ENCODE data around the gene MYO3A. TPM values are rescaled to one million over a fixed set of nuclear protein-coding genes. Genes with fewer than 3 reads are reported as not detected.
A peak's percentile ranks its signal among the peaks of the same experiment; 100 is the strongest.

The MYO3A gene
- total and polyA plus RNA-seq, 2 experiments from 2014 or later, result 3.0 to 10.7 TPM

- TF ChIP-seq ZNF462 (CRISPR knock-in tag; IDR thresholded peaks at IDR 0.05) (no peak), ETS1 (IDR thresholded peaks at IDR 0.05) (no peak), ZNF114 (CRISPR knock-in tag; IDR thresholded peaks at IDR 0.05) (no peak), POLR2AphosphoS5 (IDR thresholded peaks at IDR 0.05; ENCODE audit: low read depth) (no peak), JUNB (IDR thresholded peaks at IDR 0.05; ENCODE audit: unreplicated experiment) (no peak)
Observed at GRCh38 chr10:26169466-26169865, 235.4 kb downstream of the MYO3A start (continued).

GRCh38 chr10:26172131-26172530, 238.1 kb downstream of the MYO3A start:
- TF ChIP-seq CREB1 (CRISPR knock-in tag; IDR thresholded peaks at IDR 0.05; ENCODE audit: low read depth) (no peak), ZNF462 (CRISPR knock-in tag; IDR thresholded peaks at IDR 0.05) (peak; percentile 65; the same call in 1 of the 2 replicates), CTCF (conservative IDR thresholded peaks at IDR 0.05; ENCODE audit: low read depth in 2 of 2) (peak in 1 of 2 experiments; percentile 38; a peak in 2 of 4 replicates)
- no peaks in the 10 kb centered on the region for H3K36me3 ChIP-seq (ENCODE audit: insufficient read depth)
- peak; percentile 47 for DNase-seq (ENCODE audit: low spot score)

More at GRCh38 chr10:26172131-26172530, 238.1 kb downstream of the MYO3A start:
- no peaks in the 10 kb centered on the region for H3K79me2 ChIP-seq (replicated peaks; ENCODE audit: insufficient read depth)
- no peaks in the 10 kb centered on the region for H4K20me1 ChIP-seq (replicated peaks; ENCODE audit: insufficient read depth)
- no peak overlapping the region for H3K4me2 ChIP-seq
- H3K27me3 Mint-ChIP-seq (ENCODE audit: insufficient read depth, low read depth, poor library complexity), result peaks cover 2% of the 10 kb centered on the region
- H3K4me3 ChIP-seq, result no peak overlapping the region
- no peaks in the 10 kb centered on the region for H3K9me3 Mint-ChIP-seq
- no peaks in the 10 kb centered on the region for H3F3A ChIP-seq (replicated peaks; ENCODE audit: low read depth)
- H3K27ac Mint-ChIP-seq, result no peak overlapping the region
- no peak overlapping the region for H3K4me3 Mint-ChIP-seq
- H3K27me3 ChIP-seq (ENCODE audit: insufficient read depth), result no peaks in the 10 kb centered on the region
- H3K4me1 Mint-ChIP-seq, result peaks cover 28% of the 10 kb centered on the region
- no peak overlapping the region for H2AFZ ChIP-seq
- H3K9me2 ChIP-seq (ENCODE audit: insufficient read depth), result no peaks in the 10 kb centered on the region
- H3K36me3 Mint-ChIP-seq (ENCODE audit: low read depth), result no peaks in the 10 kb centered on the region
- peaks cover 14% of the 10 kb centered on the region; the same call in 1 of the 2 replicates for H3K4me1 ChIP-seq (ENCODE audit: insufficient read depth)
- no peak overlapping the region for H3K27ac ChIP-seq (ENCODE audit: low read depth)
- ATAC-seq, result peak; percentile 94
